Muscle of arm (tissue), 14 donors: ENCODE results near the gene CDK5RAP1. TPM values are rescaled to one million over a fixed set of nuclear protein-coding genes. Genes with fewer than 3 reads are reported as not detected.
"Not testable (repeated sequence)": the region's sequence is repeated elsewhere in the genome, so short reads cannot be mapped to it uniquely, and the experiment has no call there.

Experiments
- DNase-seq: peaks from one replicate; pipeline ENCODE4 v3.0.0-alpha.2; 2013
- long read RNA-seq, 11 donors: transcript quantifications; one replicate each; lab custom pipeline, GENCODE V29; 2026
- polyA plus RNA-seq, 12 donors: library from polyadenylated mRNA; unstranded; fragments of 120-200 nt; gene quantifications; one replicate each; pipeline ENCODE4 v1.2.1, GENCODE V29; 2013; ENCODE audit not compliant: insufficient read length in 12 of 12

Gene CDK5RAP1, protein sequence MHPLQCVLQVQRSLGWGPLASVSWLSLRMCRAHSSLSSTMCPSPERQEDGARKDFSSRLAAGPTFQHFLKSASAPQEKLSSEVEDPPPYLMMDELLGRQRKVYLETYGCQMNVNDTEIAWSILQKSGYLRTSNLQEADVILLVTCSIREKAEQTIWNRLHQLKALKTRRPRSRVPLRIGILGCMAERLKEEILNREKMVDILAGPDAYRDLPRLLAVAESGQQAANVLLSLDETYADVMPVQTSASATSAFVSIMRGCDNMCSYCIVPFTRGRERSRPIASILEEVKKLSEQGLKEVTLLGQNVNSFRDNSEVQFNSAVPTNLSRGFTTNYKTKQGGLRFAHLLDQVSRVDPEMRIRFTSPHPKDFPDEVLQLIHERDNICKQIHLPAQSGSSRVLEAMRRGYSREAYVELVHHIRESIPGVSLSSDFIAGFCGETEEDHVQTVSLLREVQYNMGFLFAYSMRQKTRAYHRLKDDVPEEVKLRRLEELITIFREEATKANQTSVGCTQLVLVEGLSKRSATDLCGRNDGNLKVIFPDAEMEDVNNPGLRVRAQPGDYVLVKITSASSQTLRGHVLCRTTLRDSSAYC
- 10 to 100 TPM in 11 of 12 donors, not detected in 1; 16.1 to 31.4 (median 23.8) TPM for polyA plus RNA-seq
- long read RNA-seq, donor 1, partial matches to known transcripts = 0 of 1 reads
- long read RNA-seq, donor 1, other reads (novel, unspliced or antisense) = 0 of 1 reads
- long read RNA-seq, donor 2, partial matches to known transcripts = 0 of 5 reads
- long read RNA-seq, donor 2, other reads (novel, unspliced or antisense) = 0 of 5 reads
- long read RNA-seq, donor 3 = 0 reads
- long read RNA-seq, donor 4 = 0 reads
- long read RNA-seq, donor 5, partial matches to known transcripts = 0 of 2 reads
- long read RNA-seq, donor 5, other reads (novel, unspliced or antisense) = 0 of 2 reads
- long read RNA-seq, donor 6, partial matches to known transcripts = 0 of 3 reads
- long read RNA-seq, donor 6, other reads (novel, unspliced or antisense) = 0 of 3 reads
- long read RNA-seq, donor 7, partial matches to known transcripts = 0 of 2 reads
- long read RNA-seq, donor 7, other reads (novel, unspliced or antisense) = 0 of 2 reads
- long read RNA-seq, donor 8, partial matches to known transcripts = 0 of 4 reads
- long read RNA-seq, donor 8, other reads (novel, unspliced or antisense) = 0 of 4 reads
- long read RNA-seq, donor 9, partial matches to known transcripts = 0 of 1 reads
- long read RNA-seq, donor 9, other reads (novel, unspliced or antisense) = 0 of 1 reads
- long read RNA-seq, donor 10, partial matches to known transcripts = 0 of 2 reads
- long read RNA-seq, donor 10, other reads (novel, unspliced or antisense) = 0 of 2 reads
- long read RNA-seq, donor 11, transcript CDK5RAP1-202 (14 exons, 2,122 nt) = major isoform, 5 of 5 reads
- long read RNA-seq, donor 11, partial matches to known transcripts = 0 of 5 reads
- long read RNA-seq, donor 11, other reads (novel, unspliced or antisense) = 0 of 5 reads

DNA sequence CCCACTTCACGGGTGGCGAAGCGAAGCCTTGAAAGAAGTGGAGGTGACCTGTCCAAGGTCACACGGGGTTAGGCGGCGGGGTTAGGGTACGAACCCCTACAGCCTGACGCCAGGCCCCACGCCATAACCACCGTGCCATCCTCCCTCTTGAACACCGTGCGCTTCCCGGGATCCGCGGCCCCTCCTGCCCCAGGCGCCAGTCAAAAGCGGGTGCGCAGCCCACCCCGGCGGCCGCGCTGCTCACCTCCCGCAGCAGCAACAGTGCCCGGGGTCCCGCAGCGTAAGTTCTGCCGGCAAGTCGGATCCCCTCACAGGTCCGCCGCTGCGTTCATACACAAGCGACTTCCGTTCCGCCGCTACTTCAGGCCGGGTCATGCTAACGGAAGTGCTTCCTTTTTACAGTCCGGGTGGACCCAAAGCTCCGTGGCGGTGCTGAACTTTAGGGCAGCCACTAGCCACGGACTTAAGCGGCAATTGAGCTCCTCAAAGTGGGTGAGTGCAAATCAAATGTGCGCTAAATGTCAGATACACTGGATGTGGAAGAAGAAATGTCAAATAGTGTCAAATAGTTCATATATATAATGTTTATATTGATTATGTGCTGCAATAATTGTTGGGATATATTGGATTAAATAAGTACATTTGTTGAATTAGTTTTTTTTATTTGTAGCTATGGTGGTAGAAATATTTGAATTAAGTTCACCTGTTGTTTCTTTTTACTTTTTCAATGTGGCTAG, at the start of gene CDK5RAP1:
TSS of gene CDK5RAP1 (minus strand) at position 336 of the 737 bp plus-strand sequence. CDS start 4,455 bp downstream, outside the sequence.
- DNase-seq = peak; percentile 92

DNA sequence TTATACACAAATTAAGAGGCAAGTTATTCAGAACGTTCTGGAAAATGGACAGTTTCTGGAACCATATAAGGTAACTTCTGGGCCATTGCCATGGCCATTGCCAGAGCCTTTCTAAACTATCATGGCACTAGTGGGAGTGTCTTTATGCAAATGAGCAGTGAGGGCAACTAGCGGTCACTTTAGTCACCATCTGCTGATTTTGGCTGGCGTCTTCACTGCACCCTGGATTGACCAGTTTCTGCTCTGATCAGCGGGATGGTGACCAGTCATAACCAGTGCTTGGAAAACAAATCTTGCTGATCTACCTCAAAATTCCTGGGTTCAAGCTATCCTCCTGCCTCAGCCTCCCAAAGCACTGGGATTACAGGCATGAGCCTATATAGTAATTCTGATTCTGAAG, 49.5 kb upstream of the CDK5RAP1 start:
- DNase-seq = no peak

DNA sequence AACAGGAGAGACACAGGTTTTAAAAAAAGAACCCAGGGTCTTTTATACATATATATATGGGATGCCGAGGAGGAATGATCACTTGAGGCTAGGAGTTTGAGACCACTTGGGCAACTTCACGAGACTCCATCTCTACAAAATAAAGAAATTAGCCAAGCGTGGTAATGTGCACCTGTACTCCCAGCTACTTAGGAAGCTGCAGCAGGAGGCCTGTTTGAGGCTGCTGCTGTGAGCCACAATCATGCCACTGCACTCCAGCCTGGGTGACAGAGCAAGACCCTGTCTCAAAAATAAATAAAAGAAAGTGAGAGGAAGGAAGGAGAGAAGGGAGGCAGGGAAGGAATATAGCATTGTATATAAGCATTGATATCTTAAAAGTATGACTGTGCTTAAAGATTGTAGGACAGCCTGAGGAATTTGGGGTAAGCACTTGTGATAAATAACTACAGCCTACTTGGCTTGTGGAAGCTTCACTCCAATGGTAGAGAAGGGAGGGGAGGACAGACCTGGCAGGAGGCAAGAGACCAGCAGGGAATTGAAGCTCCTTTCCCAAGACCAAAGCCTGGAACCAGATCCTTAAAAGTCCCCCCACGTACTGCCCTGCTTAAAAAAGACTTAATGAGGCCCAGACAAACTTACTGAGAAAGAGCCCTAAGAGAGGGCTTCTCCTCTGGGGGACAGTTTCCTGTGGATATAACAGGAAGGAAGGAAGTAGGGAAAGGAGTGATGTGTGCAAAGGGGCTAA, 44.7 kb upstream of the CDK5RAP1 start:
- DNase-seq = no peak

DNA sequence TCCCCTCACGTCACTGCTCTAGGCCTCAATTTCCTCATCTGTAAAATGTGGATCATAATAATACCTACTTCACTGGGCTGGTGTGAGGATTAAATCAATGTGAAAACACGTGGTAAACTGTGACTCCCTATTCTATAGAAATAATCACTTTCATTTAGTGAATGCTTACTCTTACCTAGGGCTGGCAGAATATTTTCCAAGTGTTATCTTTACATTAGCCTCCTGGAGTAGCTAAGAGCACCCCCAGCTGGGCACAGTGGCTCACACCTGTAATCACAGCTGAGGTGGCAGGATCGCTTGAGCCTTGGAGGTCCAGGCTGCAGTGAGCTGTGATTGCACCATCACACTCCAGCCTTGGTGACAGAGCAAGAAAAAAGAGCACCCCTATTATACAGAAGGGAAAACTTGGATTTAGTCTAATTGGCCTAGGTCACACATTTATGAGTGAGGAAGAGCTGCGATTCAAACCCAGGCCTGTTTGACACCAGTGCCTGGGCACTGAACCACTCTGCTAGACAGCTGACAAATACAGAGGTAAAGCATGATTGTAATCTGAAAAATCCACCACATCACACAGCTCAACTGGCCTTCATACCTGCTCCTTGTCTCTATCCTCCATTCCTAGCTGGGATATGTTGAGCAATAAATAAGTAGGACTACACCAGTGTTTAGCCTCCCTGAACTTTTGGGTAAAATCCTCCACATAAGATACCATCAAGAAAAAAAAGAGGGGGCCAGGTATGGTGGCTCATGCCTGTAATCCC, 43.7 kb upstream of the CDK5RAP1 start:
- DNase-seq = no peak

DNA sequence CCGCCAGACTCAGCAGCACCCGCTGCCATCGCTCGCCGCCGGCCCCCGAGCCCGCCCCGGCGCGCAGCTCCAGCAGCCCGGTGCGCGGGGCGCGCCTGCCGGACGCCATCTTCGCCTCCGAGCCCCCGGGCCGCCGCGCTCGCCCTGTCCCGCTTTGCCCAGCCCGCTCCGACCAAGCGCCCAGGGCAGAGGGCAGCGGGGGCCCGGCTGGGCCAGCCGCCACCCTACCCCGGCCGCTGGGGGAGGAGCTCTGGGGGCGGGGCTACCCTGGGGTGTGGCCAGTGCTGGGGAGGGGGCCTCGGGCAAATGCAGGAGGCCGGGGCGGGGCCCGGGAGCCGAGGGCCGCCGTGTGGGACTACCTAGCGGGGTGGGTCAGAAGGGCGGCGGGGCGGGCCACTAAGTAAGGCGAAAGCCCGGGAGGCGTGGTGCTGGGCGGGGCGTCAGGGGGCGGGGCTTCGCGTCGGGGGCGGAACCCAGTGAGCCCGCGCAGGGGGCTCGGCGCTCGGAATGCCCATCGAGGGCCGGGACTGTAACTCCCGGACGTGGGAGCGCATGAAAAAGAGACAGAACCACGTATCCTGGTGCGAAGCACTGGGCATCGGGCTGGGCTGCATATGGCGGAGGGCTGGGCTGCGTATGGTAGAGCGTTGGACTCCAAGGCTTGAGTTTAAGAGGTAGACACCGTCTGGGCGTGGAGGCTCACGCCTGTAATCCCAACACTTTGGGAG, 42.4 kb upstream of the CDK5RAP1 start, which contains the start of gene SNTA1:
TSS of gene SNTA1 (minus strand) at position 252 of the 728 bp plus-strand sequence. CDS start at position 109, 143 bp downstream.
- peak; percentile 74 for DNase-seq

DNA sequence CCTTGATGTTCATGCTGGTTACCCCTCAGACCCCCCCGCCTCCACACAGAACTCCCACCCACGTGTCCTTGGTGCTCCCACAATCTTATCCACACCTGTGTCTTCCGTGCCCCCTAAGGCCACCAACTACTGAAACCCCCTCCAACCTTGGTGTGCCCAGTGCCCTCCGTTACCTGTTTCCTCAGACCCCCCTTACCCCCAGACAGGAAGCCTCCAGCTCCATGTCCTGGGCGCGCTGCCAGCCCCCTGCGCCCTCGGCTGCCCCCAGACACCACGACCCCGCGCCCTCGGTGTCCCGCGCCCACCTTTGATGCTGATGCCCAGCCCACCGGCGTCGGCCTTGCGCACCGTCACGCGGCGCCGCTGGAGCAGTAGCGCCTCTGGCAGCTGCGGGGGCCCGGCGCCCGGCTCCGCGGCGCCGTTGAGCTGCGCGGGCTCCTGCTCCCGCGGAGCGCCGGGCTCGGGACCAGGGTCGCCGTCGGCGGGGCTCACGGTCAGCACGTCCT, 41.7 kb upstream of the CDK5RAP1 start:
- DNase-seq = no peak

DNA sequence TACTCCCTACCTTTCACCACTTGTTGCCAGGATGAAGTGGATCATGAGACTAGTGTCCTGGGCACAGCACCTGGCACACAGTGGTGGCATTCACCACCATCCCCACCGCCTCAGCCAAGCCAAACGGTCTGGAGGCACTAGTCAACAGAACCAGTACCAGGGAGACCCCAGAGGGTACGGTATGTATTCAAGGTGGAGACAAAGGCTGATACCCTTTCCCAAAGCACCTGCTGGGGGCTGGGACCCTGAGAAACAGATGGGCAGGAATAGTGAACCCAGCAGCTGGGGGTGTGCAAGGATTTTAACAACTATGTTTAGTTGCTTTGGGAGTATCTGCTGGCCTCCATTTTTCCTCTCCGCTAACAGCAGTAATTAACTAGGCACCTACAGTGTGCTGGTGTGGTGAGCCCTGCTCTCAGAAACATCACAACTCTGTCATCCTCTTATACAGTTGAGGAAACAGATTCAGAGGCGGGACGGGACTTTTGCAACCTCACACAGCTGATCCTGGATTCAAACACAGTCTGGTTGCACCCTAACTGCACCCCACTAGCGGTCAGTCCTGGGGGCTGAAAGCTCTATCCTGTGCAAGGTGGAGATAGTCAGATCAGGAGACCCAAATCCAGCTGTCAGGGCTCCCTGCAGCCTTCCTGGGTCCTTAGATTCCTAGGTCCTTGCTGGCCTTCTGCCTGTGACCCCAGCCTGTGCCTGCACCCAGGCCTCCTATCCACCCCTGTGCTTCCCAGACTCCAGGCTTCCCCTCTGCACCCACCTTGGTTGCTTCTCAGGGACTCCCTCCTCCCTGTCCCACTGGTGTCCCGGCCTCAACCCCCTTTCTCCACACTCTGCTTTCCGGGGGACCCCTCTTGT, 41.1 kb upstream of the CDK5RAP1 start:
- DNase-seq = no peak

DNA sequence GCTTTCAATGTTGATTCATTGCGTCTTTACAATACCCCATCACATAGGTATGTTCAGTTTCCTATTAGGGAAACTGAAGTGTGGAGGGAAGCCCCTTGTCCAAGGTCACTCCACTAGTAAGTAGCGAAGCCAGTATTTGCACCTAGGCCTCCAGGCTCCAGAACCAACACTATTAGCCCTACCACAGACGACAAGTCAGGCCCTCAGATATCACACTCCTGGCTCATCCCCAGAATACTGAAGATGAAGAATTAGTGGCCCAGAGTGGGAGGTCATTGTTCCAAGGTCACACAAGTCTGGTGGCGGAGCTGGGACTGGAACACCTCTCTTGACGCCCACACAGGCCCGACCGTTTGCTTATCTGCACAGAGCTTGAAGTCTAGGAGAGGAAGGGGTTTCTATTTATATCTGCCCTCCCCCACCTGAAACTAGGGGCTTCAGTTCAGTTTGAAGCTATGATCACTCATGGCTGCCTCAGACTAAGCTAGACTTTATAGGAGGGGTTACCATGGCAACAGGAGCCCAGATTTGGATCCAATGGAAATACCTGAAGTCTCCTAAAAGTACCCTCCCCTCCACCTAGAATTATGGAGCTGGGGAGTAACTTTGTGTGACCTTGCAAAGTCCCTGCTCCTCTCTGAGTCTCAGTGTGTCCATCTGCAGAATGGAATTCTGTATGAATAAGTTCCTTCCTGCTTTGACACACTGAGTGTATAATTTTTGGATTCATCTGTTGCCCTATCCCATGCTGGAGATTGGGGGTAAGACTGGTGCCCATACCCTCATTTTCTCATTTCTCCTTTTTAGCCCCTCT, 40.0 kb upstream of the CDK5RAP1 start:
- no peak for DNase-seq

DNA sequence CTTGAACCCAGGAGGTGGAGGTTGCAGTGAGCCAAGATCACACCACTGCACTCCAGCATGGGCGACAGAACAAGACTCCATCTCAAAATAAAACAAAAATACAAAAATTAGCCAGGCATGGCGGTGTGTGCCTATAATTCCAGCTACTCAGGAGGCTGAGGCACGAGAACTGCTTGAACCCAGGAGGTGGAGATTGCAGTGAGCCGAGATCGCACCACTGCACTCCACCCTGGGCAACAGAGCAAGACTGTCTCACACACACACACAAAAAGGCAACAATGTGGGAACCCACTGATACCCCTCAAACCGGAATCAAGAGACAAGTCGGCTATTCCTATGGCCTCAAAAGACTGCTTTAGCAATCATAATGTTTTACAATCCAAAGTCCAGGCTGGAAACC, 39.2 kb upstream of the CDK5RAP1 start:
- DNase-seq = not testable (repeated sequence)

DNA sequence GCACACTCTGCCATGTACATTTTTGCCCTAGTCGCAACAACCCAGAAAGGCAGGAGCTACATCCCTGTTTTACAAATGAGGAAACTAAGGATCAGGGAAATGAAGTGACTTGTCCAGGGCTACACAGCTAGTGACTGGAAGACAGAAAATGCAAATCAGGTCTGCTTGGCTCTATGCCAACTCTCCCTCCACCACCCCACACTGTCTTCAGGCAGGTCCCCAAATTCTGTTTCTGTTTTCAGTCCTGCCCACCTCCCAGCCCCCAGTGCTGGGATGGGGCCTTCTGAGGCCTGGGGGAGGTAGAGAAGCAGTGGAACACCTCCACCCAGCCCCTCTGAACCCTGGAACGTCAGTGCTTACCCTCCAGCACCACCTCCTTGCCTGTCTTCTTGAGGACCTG, 37.2 kb upstream of the CDK5RAP1 start:
- no peak for DNase-seq

DNA sequence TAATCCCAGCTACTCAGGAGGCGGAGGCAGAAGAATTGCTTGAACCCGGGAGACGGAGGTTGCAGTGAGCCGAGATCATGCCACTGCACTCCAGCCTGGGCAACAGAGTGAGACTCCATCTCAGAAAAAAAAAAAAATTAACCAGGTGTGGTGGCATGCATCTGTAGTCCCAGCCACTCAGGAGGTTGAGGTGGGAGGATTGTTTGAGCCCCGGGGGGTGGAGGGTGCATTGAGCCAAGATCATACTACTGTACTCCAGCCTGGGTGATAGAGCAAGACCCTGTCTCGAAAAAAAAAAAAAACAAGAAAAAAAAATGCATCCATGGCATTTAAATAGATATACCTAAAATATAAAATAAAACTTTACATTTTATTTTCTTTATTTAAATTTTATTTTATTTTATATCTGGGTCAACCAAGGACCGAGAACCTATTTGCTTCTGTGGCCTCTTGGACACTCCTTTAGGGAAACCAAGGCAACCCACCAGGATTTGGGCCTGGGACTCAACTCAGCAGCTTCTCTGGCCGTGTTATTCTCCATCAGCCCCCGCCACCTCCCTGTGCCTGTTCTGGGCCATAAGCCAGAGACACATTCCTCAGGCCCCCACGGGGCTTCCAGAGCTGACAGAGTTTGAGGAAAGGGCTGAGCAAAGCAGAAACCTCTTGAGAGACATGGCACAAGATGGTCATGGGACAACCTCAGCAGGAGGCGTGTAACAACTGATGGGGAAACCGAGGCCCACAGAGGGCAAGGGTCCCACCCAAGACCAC, 36.0 kb upstream of the CDK5RAP1 start:
- no peak for DNase-seq

DNA sequence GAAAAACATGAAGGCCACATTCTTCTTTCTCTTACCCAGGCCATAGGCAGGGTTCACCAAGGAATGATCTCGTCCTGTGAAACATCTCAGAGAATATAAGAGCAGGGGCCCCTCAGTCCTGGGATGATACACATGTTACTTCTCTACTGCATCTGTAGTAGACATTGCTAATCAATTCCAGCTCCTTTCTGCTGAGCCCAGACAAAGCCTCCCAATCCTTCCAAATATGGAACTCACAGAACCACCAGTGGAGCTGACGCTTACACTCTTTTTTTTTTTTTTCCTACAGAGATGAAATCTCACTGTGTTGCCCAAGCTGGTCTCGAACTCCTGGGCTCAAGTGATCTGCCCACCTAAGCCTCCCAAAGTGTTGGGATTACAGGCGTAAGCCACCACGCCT, 33.1 kb upstream of the CDK5RAP1 start:
- DNase-seq = no peak

DNA sequence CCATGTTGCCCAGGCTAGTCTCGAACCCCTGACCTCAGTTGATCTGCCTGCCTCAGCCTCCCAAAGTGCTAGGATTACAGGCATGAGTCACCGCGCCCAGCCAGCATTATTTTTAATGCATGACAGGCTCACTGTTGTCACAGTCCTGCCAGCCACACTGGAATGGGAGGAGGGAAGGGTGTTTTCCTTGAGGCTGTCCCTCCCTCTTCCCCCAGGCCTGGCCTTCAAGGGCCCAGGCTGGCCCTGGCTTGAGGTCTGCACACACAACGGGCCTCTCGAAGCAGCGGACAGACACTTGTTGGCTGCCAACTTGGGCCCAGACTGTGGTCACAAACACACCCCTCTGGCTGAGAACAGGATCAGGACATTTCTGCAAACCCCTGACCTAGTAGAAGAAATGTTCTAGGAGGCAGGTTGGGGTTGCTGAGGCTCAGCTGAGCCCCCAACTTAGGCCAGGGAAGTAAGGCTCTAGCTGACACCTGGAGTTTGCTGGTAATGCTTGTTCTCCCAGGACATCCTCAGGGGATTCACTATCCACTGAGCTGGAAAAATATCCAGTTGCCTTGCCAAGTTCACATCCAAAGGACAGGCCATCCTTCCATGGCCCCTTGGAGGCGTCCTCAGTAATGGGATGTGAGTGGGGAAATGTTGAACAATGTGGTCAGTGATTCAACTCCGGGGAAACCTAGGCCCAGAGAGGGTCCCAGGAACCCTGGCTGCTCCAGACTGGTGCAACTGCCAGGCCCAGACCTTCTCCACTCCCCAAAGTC, 32.3 kb upstream of the CDK5RAP1 start:
- no peak for DNase-seq

DNA sequence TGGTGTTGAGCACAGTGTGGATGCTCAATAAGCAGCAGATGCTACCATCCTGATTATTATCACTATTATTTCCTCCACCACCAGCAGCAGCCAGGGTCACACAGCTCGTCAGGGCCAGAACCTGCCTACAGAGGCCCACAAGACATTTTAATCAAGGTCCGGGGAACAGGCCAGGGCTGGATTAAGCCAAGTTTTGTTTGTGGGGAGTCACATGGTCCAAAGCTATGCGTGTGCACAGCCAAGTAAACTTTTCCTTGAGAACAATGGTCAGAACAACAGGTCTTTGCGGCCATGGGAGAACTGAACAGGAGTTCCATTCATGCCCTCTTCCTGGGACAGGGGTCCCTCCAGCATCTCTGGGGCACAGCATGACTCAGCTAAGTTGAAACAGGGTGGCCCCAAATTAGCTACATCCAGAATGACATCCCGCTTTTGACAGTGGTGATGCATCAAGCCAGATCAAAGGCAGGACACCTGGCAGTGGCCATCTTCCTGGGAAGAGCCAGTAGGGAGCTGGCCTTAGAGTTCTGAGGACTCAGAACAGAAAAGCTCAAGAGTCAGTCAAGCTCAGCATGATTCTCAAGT, 30.6 kb upstream of the CDK5RAP1 start:
- no peak for DNase-seq
